CD8-positive, alpha-beta memory T cell (primary cell): ENCODE data around the gene ST14. TPM values are rescaled to one million over a fixed set of nuclear protein-coding genes. Genes with fewer than 3 reads are reported as not detected.

ENCODE experiments used
- polyA plus RNA-seq: library from polyadenylated mRNA; unstranded; fragments of 300-500 nt; fragmentation: Illumina TruSeq; gene quantifications from one replicate; pipeline ENCODE4 v1.2.3, GENCODE V29; 2021
- total RNA-seq, 2 experiments: library from RNA; stranded (reverse); gene quantifications; one replicate each; pipeline ENCODE4 v1.2.3, GENCODE V29; 2021

The ST14 gene
- total and polyA plus RNA-seq, 3 experiments from 2014 or later: 0.18 to 0.35 TPM; not detected in 1

Other genes with a start within 250 kb of the ST14 start
- gene PRDM10, start 156.9 kb upstream of the ST14 start, total RNA-seq: 10 to 100 TPM; 16.0 to 17.7 TPM
- gene PRDM10, start 156.9 kb upstream of the ST14 start, polyA plus RNA-seq: 2.8 TPM
- gene APLP2, start 89.9 kb upstream of the ST14 start, total RNA-seq: 10 to 100 TPM; 58.5 to 60.1 TPM
- gene APLP2, start 89.9 kb upstream of the ST14 start, polyA plus RNA-seq: 58.8 TPM
- 10 to 100 TPM; 41.3 to 44.0 TPM for gene ZBTB44, start 155.1 kb downstream of the ST14 start, total RNA-seq
- gene ZBTB44, start 155.1 kb downstream of the ST14 start, polyA plus RNA-seq: 8.2 TPM